Pons (tissue), 1 donor: ENCODE data around the gene COL11A2.
A peak's percentile ranks its signal among the peaks of the same experiment; 100 is the strongest.

ENCODE experiments used
- DNase-seq: peaks from one replicate; pipeline ENCODE4 v3.0.0-alpha.2; 2016; ENCODE audit warnings: low spot score

The COL11A2 gene

GRCh38 chr6:33171880-33172687, 20.2 kb downstream of the COL11A2 start:
- DNase-seq = no peak

- no peak for DNase-seq
Measured at GRCh38 chr6:33171016-33171879, 21.0 kb downstream of the COL11A2 start.

- no peak for DNase-seq
Measured at GRCh38 chr6:33170176-33171015, 21.9 kb downstream of the COL11A2 start.

GRCh38 chr6:33169291-33170175, 22.7 kb downstream of the COL11A2 start:
- no peak for DNase-seq

- no peak for DNase-seq
Measured at GRCh38 chr6:33168639-33169038, 23.6 kb downstream of the COL11A2 start.

GRCh38 chr6:33168284-33168601, 24.0 kb downstream of the COL11A2 start:
- DNase-seq = no peak

- no peak for DNase-seq
Measured at GRCh38 chr6:33167374-33168283, 24.6 kb downstream of the COL11A2 start.

- no peak for DNase-seq
Measured at GRCh38 chr6:33166811-33167210, 25.5 kb downstream of the COL11A2 start.

GRCh38 chr6:33166363-33166762, 25.9 kb downstream of the COL11A2 start:
- no peak for DNase-seq

GRCh38 chr6:33165581-33166258, 26.5 kb downstream of the COL11A2 start:
- DNase-seq = no peak

GRCh38 chr6:33164665-33165373, 27.4 kb downstream of the COL11A2 start:
- no peak for DNase-seq

- no peak for DNase-seq
Measured at GRCh38 chr6:33164176-33164575, 28.1 kb downstream of the COL11A2 start.

GRCh38 chr6:33163540-33163939, 28.7 kb downstream of the COL11A2 start:
- DNase-seq = no peak

- peak; percentile 42 for DNase-seq
Measured at GRCh38 chr6:33161354-33162331, 30.6 kb downstream of the COL11A2 start.

- DNase-seq = peak; percentile 54
Measured at GRCh38 chr6:33160728-33161344, 31.4 kb downstream of the COL11A2 start.

GRCh38 chr6:33160096-33160495, 32.2 kb downstream of the COL11A2 start:
- no peak for DNase-seq

- DNase-seq = no peak
Measured at GRCh38 chr6:33156964-33157363, 35.3 kb downstream of the COL11A2 start.
